Lower leg skin (tissue), 4 donors: ENCODE results near the gene TFF1. TPM values are rescaled to one million over a fixed set of nuclear protein-coding genes. Genes with fewer than 3 reads are reported as not detected.
A peak's percentile ranks its signal among the peaks of the same experiment; 100 is the strongest.

Experiments
- DNase-seq, 2 donors: peaks; one replicate each; pipeline ENCODE4 v3.0.0-alpha.2; 2019; ENCODE audit warnings: low spot score in 2 of 2
- H3K4me3 ChIP-seq: fragments of 200-600 bp; sonication (generic); 2 replicates; pipeline ENCODE4 v1.5.1; 2017; ENCODE audit warnings: mild to moderate bottlenecking, low read depth; ENCODE audit not compliant: poor library complexity, severe bottlenecking
- POLR2A ChIP-seq, 2 donors: fragments of 450-650 bp; IDR thresholded peaks; one replicate each; pipeline ENCODE4 v1.6.1; 2016 to 2017; ENCODE audit warnings: antibody characterized with exemption in 2 of 2, mild to moderate bottlenecking in 1 of 2, moderate library complexity in 1 of 2
- WGBS, 2 donors: methylation state at CpG; one replicate each; pipeline ENCODE4 v1.1.5; 2018; 5-methylcytosine and 5-hydroxymethylcytosine counted together
- intact Hi-C: fragments of 100-400 bp; cut with DNase I; formaldehyde crosslinking; loops from one replicate; pipeline ENCODE4 v1.15.0; 2023; ENCODE audit warnings: low total_unique reads
- total RNA-seq, 4 donors: library from RNA; depleted of rRNA; stranded (reverse); fragments of >200 nt; gene quantifications; one replicate each; pipeline ENCODE4 v1.1.0, GENCODE V29; 2016
- TF ChIP-seq, protein P1 (sequence below), 3 donors: fragments of 450-650 bp; IDR thresholded peaks; one replicate each; pipeline ENCODE4 v1.5.1; 2016; ENCODE audit warnings: antibody characterized with exemption in 3 of 3, mild to moderate bottlenecking in 3 of 3, moderate library complexity in 2 of 3

The TFF1 gene
- total RNA-seq, 4 donors from 2014 or later = not detected

GRCh38 chr21:42337830-42338728, 28.3 kb downstream of the TFF1 start:
- peak; percentile 57 to 93 for DNase-seq
- intact Hi-C loops = no loop called here
- H3K4me3 ChIP-seq = no peak overlapping the region
- no peak for TF ChIP-seq POLR2A (IDR thresholded peaks at IDR 0.05)
- TF ChIP-seq, protein P1, sequence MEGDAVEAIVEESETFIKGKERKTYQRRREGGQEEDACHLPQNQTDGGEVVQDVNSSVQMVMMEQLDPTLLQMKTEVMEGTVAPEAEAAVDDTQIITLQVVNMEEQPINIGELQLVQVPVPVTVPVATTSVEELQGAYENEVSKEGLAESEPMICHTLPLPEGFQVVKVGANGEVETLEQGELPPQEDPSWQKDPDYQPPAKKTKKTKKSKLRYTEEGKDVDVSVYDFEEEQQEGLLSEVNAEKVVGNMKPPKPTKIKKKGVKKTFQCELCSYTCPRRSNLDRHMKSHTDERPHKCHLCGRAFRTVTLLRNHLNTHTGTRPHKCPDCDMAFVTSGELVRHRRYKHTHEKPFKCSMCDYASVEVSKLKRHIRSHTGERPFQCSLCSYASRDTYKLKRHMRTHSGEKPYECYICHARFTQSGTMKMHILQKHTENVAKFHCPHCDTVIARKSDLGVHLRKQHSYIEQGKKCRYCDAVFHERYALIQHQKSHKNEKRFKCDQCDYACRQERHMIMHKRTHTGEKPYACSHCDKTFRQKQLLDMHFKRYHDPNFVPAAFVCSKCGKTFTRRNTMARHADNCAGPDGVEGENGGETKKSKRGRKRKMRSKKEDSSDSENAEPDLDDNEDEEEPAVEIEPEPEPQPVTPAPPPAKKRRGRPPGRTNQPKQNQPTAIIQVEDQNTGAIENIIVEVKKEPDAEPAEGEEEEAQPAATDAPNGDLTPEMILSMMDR (IDR thresholded peaks at IDR 0.05) = peak in 1 of 3 donors; percentile 15
- WGBS, 2 donors = 31 to 40% methylated on average over 21 to 23 of the region's 23 CpGs

DNA sequence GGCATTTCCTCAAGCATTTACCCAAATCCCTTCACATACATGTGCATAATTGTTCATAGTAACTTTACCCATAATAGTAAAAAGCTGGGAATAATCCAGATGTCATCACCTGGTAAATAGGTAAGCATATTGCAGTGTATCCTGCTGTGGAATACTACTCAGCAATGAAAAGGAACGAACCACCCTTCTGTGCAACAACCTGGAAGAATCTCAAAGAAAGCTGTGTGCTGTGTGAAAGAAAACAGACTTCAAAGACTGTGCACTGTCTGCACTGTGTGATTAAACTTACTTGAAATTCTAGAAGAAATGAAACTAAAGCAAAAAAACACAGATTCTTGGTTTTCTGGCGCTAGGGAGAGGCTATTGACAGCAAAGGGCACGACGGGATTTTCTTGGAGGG, 29.1 kb downstream of the TFF1 start:
- no peak for DNase-seq
- TF ChIP-seq, protein P1 (IDR thresholded peaks at IDR 0.05) = no peak
- no peak for TF ChIP-seq POLR2A (IDR thresholded peaks at IDR 0.05)
- WGBS, 2 donors = 90 to 96% methylated on average over 4 of the region's 4 CpGs
- H3K4me3 ChIP-seq = no peak overlapping the region
- intact Hi-C loops = no loop called here

- no peak overlapping the region for H3K4me3 ChIP-seq
- intact Hi-C loops = no loop called here
- TF ChIP-seq POLR2A (IDR thresholded peaks at IDR 0.05) = no peak
- TF ChIP-seq, protein P1 (IDR thresholded peaks at IDR 0.05) = no peak
- peak in 1 of 2 donors; percentile 45 for DNase-seq
- WGBS, 2 donors = 26 to 44% methylated on average over 10 of the region's 10 CpGs
Observed at GRCh38 chr21:42336054-42336453, 30.3 kb downstream of the TFF1 start.

DNA sequence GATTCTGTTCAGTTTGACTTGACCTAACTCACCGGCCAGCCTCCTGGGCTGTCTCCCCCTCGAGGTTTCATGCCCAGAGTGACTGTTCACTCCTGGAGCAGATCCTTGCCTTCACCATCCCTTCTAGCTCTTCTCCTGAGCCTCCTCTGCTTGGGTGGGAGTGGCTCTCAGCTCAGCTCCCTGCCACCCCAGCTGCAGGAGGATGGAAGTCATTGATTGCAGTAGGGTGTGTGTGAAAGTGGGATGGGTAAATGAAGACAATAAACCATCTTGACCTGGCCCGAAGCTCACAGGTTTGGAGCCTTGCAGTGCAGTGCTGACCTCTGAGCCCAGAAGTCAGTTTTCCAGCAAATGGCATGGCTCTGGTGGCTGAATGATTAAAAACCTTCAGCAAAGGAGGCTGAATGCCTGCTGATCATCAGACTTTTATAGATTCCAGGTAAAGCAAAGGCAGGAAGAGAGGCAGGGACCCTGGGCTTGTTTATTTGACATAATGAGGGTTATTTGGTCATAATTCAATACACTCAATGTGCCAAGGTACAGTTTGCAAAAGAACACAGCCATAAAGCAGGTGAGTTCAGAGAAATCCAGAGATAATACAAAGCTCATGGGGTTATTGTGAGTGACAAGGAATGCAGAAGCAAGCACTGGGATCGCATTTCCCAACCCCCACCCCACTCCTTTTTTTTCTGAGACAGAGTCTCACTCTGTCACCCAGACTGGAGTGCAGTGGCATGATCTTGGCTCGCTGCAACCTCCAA, 33.6 kb downstream of the TFF1 start:
- no peak for TF ChIP-seq POLR2A (IDR thresholded peaks at IDR 0.05)
- TF ChIP-seq, protein P1 (IDR thresholded peaks at IDR 0.05) = no peak
- 76 to 79% methylated on average over 5 of the region's 5 CpGs for WGBS, 2 donors
- no peak overlapping the region for H3K4me3 ChIP-seq
- peak in 1 of 2 donors; percentile 63 for DNase-seq
- intact Hi-C loops = no loop called here

GRCh38 chr21:42331660-42332059, 34.7 kb downstream of the TFF1 start:
- intact Hi-C loops = no loop called here
- no peak for DNase-seq
- no peak overlapping the region for H3K4me3 ChIP-seq
- TF ChIP-seq POLR2A (IDR thresholded peaks at IDR 0.05) = no peak
- TF ChIP-seq, protein P1 (IDR thresholded peaks at IDR 0.05) = no peak
